Measurements from ENCODE around the gene ABLIM2. TPM values are rescaled to one million over a fixed set of nuclear protein-coding genes. Genes with fewer than 3 reads are reported as not detected.
A peak's percentile ranks its signal among the peaks of the same experiment; 100 is the strongest.

Gene ABLIM2
- 1.3 TPM for polyA plus RNA-seq

- no peaks in the 10 kb centered on the region for H3K9me3 Mint-ChIP-seq
- H3K36me3 Mint-ChIP-seq, result peaks cover 5% of the 10 kb centered on the region
- peaks cover 16 to 21% (median 19%) of the 10 kb centered on the region in 3 donors for H3K4me1 Mint-ChIP-seq
- H3K27me3 Mint-ChIP-seq, result peaks cover 12% of the 10 kb centered on the region
- peak within 1 kb of the TSS; percentile 92 to 99 (median 96) for H3K4me3 Mint-ChIP-seq
- H3K27ac Mint-ChIP-seq, result peak within 1 kb of the TSS; percentile 87 to 93 (median 90)
Measured at GRCh38 chr4:8158710-8159536, at the start of gene ABLIM2. Gene ABLIM2, minus strand, starts transcription at chr4:8158813. Its CDS starts 124 bp downstream, at chr4:8158689.

GRCh38 chr4:8207314-8207713 lies 48.7 kb upstream of the ABLIM2 start:
- no peaks in the 10 kb centered on the region for H3K27me3 Mint-ChIP-seq
- no peaks in the 10 kb centered on the region for H3K9me3 Mint-ChIP-seq
- H3K27ac Mint-ChIP-seq, result peak overlapping the region in 2 of 3 donors; percentile 31 to 64
- peaks cover 18 to 21% (median 21%) of the 10 kb centered on the region in 3 donors for H3K4me1 Mint-ChIP-seq
- H3K36me3 Mint-ChIP-seq, result peaks cover 3% of the 10 kb centered on the region
- H3K4me3 Mint-ChIP-seq, result peak overlapping the region in 1 of 4 donors; percentile 72

- Mint-ChIP-seq H3K9me3 (no peaks in the 10 kb centered on the region), H3K4me1 (peaks cover 29 to 32% (median 30%) of the 10 kb centered on the region in 3 donors), H3K36me3 (peaks cover 7% of the 10 kb centered on the region), H3K27ac (peak overlapping the region; percentile 18 to 64 (median 46)), H3K4me3 (peak overlapping the region in 3 of 4 donors; percentile 46 to 85 (median 79)), H3K27me3 (no peaks in the 10 kb centered on the region)
Measured at GRCh38 chr4:8205749-8206611, 47.4 kb upstream of the ABLIM2 start.

- Mint-ChIP-seq H3K4me1 (peaks cover 31 to 37% (median 36%) of the 10 kb centered on the region in 3 donors), H3K36me3 (peaks cover 7% of the 10 kb centered on the region), H3K27ac (no peak overlapping the region), H3K4me3 (peak overlapping the region in 2 of 4 donors; percentile 9 to 46), H3K27me3 (no peaks in the 10 kb centered on the region), H3K9me3 (no peaks in the 10 kb centered on the region)
Measured at GRCh38 chr4:8205241-8205707, 46.7 kb upstream of the ABLIM2 start.

GRCh38 chr4:8204576-8205227 lies 46.1 kb upstream of the ABLIM2 start:
- peak overlapping the region in 2 of 3 donors; percentile 27 to 97 for H3K27ac Mint-ChIP-seq

GRCh38 chr4:8203817-8204216 lies 45.2 kb upstream of the ABLIM2 start:
- peak overlapping the region in 2 of 3 donors; percentile 81 to 97 for H3K27ac Mint-ChIP-seq
- H3K36me3 Mint-ChIP-seq, result peaks cover 7% of the 10 kb centered on the region
- no peaks in the 10 kb centered on the region for H3K27me3 Mint-ChIP-seq

More at GRCh38 chr4:8204576-8205227, 46.1 kb upstream of the ABLIM2 start:
- Mint-ChIP-seq H3K4me3 (peak overlapping the region in 3 of 4 donors; percentile 8 to 65 (median 41)), H3K27me3 (no peaks in the 10 kb centered on the region), H3K36me3 (peaks cover 7% of the 10 kb centered on the region), H3K4me1 (peaks cover 33 to 38% (median 38%) of the 10 kb centered on the region in 3 donors), H3K9me3 (no peaks in the 10 kb centered on the region)

GRCh38 chr4:8203052-8203401 lies 44.4 kb upstream of the ABLIM2 start:
- peak overlapping the region in 3 of 4 donors; percentile 53 to 99 (median 94) for H3K4me3 Mint-ChIP-seq
- H3K27me3 Mint-ChIP-seq, result no peaks in the 10 kb centered on the region
- H3K27ac Mint-ChIP-seq, result peak overlapping the region in 2 of 3 donors; percentile 96 to 97
- H3K4me1 Mint-ChIP-seq, result peaks cover 38 to 46% (median 43%) of the 10 kb centered on the region in 3 donors
- peaks cover 7% of the 10 kb centered on the region for H3K36me3 Mint-ChIP-seq
- no peaks in the 10 kb centered on the region for H3K9me3 Mint-ChIP-seq

More at GRCh38 chr4:8203817-8204216, 45.2 kb upstream of the ABLIM2 start:
- peaks cover 36 to 38% (median 38%) of the 10 kb centered on the region in 3 donors for H3K4me1 Mint-ChIP-seq
- no peaks in the 10 kb centered on the region for H3K9me3 Mint-ChIP-seq
- H3K4me3 Mint-ChIP-seq, result peak overlapping the region in 3 of 4 donors; percentile 65 to 99 (median 72)

- peak overlapping the region; percentile 91 to 99 (median 96) for H3K4me3 Mint-ChIP-seq
Measured at GRCh38 chr4:8202108-8203051, 43.8 kb upstream of the ABLIM2 start.

GRCh38 chr4:8201321-8201781 lies 42.7 kb upstream of the ABLIM2 start:
- H3K36me3 Mint-ChIP-seq, result peaks cover 3% of the 10 kb centered on the region
- H3K4me1 Mint-ChIP-seq, result peaks cover 29 to 45% (median 42%) of the 10 kb centered on the region in 3 donors
- H3K27ac Mint-ChIP-seq, result peak overlapping the region; percentile 96 to 99 (median 97)
- no peaks in the 10 kb centered on the region for H3K27me3 Mint-ChIP-seq
- peak overlapping the region; percentile 91 to 99 (median 96) for H3K4me3 Mint-ChIP-seq
- H3K9me3 Mint-ChIP-seq, result no peaks in the 10 kb centered on the region

More at GRCh38 chr4:8202108-8203051, 43.8 kb upstream of the ABLIM2 start:
- Mint-ChIP-seq H3K27ac (peak overlapping the region; percentile 96 to 99 (median 97)), H3K27me3 (no peaks in the 10 kb centered on the region), H3K36me3 (peaks cover 4% of the 10 kb centered on the region), H3K4me1 (peaks cover 35 to 46% (median 45%) of the 10 kb centered on the region in 3 donors), H3K9me3 (no peaks in the 10 kb centered on the region)

GRCh38 chr4:8200302-8200975 lies 41.8 kb upstream of the ABLIM2 start:
- H3K27ac Mint-ChIP-seq, result peak overlapping the region; percentile 96 to 99 (median 97)
- H3K27me3 Mint-ChIP-seq, result no peaks in the 10 kb centered on the region
- no peaks in the 10 kb centered on the region for H3K9me3 Mint-ChIP-seq
- peak overlapping the region; percentile 91 to 99 (median 96) for H3K4me3 Mint-ChIP-seq
- H3K36me3 Mint-ChIP-seq, result peaks cover 3% of the 10 kb centered on the region
- H3K4me1 Mint-ChIP-seq, result peaks cover 29 to 40% (median 35%) of the 10 kb centered on the region in 3 donors

- Mint-ChIP-seq H3K27me3 (no peaks in the 10 kb centered on the region), H3K9me3 (no peaks in the 10 kb centered on the region), H3K27ac (peak overlapping the region; percentile 96 to 99 (median 97)), H3K4me1 (peaks cover 32 to 40% (median 34%) of the 10 kb centered on the region in 3 donors), H3K36me3 (peaks cover 3% of the 10 kb centered on the region), H3K4me3 (peak overlapping the region; percentile 91 to 99 (median 96))
Measured at GRCh38 chr4:8199594-8200301, 41.1 kb upstream of the ABLIM2 start.

- Mint-ChIP-seq H3K4me1 (peaks cover 27 to 39% (median 32%) of the 10 kb centered on the region in 3 donors), H3K36me3 (peaks cover 3% of the 10 kb centered on the region), H3K27me3 (no peaks in the 10 kb centered on the region), H3K9me3 (no peaks in the 10 kb centered on the region), H3K27ac (peak within 1 kb of the TSS; percentile 96 to 99 (median 97)), H3K4me3 (peak within 1 kb of the TSS; percentile 91 to 99 (median 96))
Measured at GRCh38 chr4:8198906-8199593, 40.4 kb upstream of the ABLIM2 start, which contains the start of gene SH3TC1. Gene SH3TC1, plus strand, starts transcription at chr4:8199290. Its CDS starts 5,905 bp downstream, at chr4:8205195.

All from IgD-negative memory B cell (primary cell).